Fibroblast of skin of right biceps (primary cell): ENCODE results near the gene DIP2A.
A peak's percentile ranks its signal among the peaks of the same experiment; 100 is the strongest.

Experiments used
- DNase-seq: peaks from one replicate; pipeline ENCODE4 v3.0.0-alpha.2; 2013

The DIP2A gene

GRCh38 chr21:46483300-46484295, 24.9 kb downstream of the DIP2A start:
- no peak for DNase-seq

GRCh38 chr21:46486481-46487126, 27.9 kb downstream of the DIP2A start:
- DNase-seq: no peak

- no peak for DNase-seq
Measured at GRCh38 chr21:46489162-46489663, 30.5 kb downstream of the DIP2A start.

GRCh38 chr21:46489800-46490199, 31.1 kb downstream of the DIP2A start:
- DNase-seq: no peak

- DNase-seq: no peak
Measured at GRCh38 chr21:46491553-46491952, 32.9 kb downstream of the DIP2A start.

- DNase-seq: no peak
Measured at GRCh38 chr21:46492851-46493250, 34.2 kb downstream of the DIP2A start.

GRCh38 chr21:46493828-46494227, 35.1 kb downstream of the DIP2A start:
- DNase-seq: no peak

GRCh38 chr21:46498335-46499050, 39.8 kb downstream of the DIP2A start:
- DNase-seq: peak; percentile 8

- no peak for DNase-seq
Measured at GRCh38 chr21:46500224-46500861, 41.7 kb downstream of the DIP2A start.

- no peak for DNase-seq
Measured at GRCh38 chr21:46503922-46504550, 45.3 kb downstream of the DIP2A start.

GRCh38 chr21:46504666-46505065, 46.0 kb downstream of the DIP2A start:
- DNase-seq: no peak

GRCh38 chr21:46507562-46507961, 48.9 kb downstream of the DIP2A start:
- DNase-seq: no peak

- no peak for DNase-seq
Measured at GRCh38 chr21:46509741-46510502, 51.2 kb downstream of the DIP2A start.

- no peak for DNase-seq
Measured at GRCh38 chr21:46515109-46515508, 56.4 kb downstream of the DIP2A start.

GRCh38 chr21:46516068-46516467, 57.4 kb downstream of the DIP2A start:
- DNase-seq: no peak

- no peak for DNase-seq
Measured at GRCh38 chr21:46517361-46517760, 58.7 kb downstream of the DIP2A start.

- DNase-seq: peak; percentile 25
Measured at GRCh38 chr21:46518983-46519583, 60.4 kb downstream of the DIP2A start.

GRCh38 chr21:46527393-46527792, 68.7 kb downstream of the DIP2A start:
- DNase-seq: peak; percentile 7

GRCh38 chr21:46527801-46528200, 69.1 kb downstream of the DIP2A start:
- DNase-seq: no peak

GRCh38 chr21:46532080-46532479, 73.4 kb downstream of the DIP2A start:
- DNase-seq: no peak

- DNase-seq: no peak
Measured at GRCh38 chr21:46537026-46537425, 78.3 kb downstream of the DIP2A start.
